Mesenchymal stem cell (in vitro differentiated cells and primary cell): ENCODE results near the gene BICD2.

Source experiments
- DNase-seq: peaks from one replicate; pipeline ENCODE4 v3.0.0-alpha.2; 2013
- H2AFZ ChIP-seq: one replicate; pipeline ENCODE4 v1.6.1; 2013; ENCODE audit warnings: low read depth, mild to moderate bottlenecking, control low read depth, inconsistent platforms, low read length, moderate library complexity
- H2AK5ac ChIP-seq: 2 replicates; pipeline ENCODE4 v1.6.1; 2013; ENCODE audit warnings: low read length, moderate library complexity, mild to moderate bottlenecking, inconsistent platforms; ENCODE audit not compliant: severe bottlenecking
- H2BK120ac ChIP-seq: one replicate; pipeline ENCODE4 v1.6.1; 2013; ENCODE audit warnings: low read depth, mild to moderate bottlenecking, inconsistent platforms, low read length, moderate library complexity
- H2BK12ac ChIP-seq, 2 experiments: one replicate each; pipeline ENCODE4 v1.6.1; 2013; ENCODE audit warnings: inconsistent platforms in 2 of 2, low read length in 2 of 2, mild to moderate bottlenecking in 2 of 2, moderate library complexity in 2 of 2, control low read depth in 1 of 2
- H2BK15ac ChIP-seq: one replicate; pipeline ENCODE4 v1.6.1; 2013; ENCODE audit warnings: mild to moderate bottlenecking, low read depth, inconsistent platforms; ENCODE audit not compliant: poor library complexity, severe bottlenecking
- H2BK5ac ChIP-seq: 2 replicates; pipeline ENCODE4 v1.6.1; 2013; ENCODE audit warnings: low read depth, mild to moderate bottlenecking, low read length, control low read depth, inconsistent platforms; ENCODE audit not compliant: poor library complexity, severe bottlenecking
- H3K14ac ChIP-seq, 2 experiments: one replicate each; pipeline ENCODE4 v1.6.1; 2013; ENCODE audit warnings: inconsistent platforms in 2 of 2, low read length in 2 of 2, control low read depth in 1 of 2, mild to moderate bottlenecking in 1 of 2, moderate library complexity in 1 of 2
- H3K18ac ChIP-seq, 2 experiments: one replicate each; pipeline ENCODE4 v1.6.1; 2013; ENCODE audit warnings: inconsistent platforms in 2 of 2, low read length in 2 of 2, control low read depth in 1 of 2, low read depth in 1 of 2, mild to moderate bottlenecking in 1 of 2
- H3K23ac ChIP-seq, 2 experiments: one replicate each; pipeline ENCODE4 v1.6.1; 2013; ENCODE audit warnings: inconsistent platforms in 2 of 2, low read length in 2 of 2, mild to moderate bottlenecking in 2 of 2, moderate library complexity in 2 of 2, control low read depth in 1 of 2
- H3K27ac ChIP-seq: 2 replicates; pipeline ENCODE4 v1.5.1; 2013; ENCODE audit warnings: mild to moderate bottlenecking, moderate library complexity, low read length, control low read depth, inconsistent platforms; ENCODE audit not compliant: poor library complexity, severe bottlenecking
- H3K27me3 ChIP-seq, 2 experiments: 2 replicates each; pipeline versions ENCODE4 v1.6.1 to v1.7.0; 2013; ENCODE audit warnings: low read length in 2 of 2, mild to moderate bottlenecking in 2 of 2, moderate library complexity in 2 of 2, control low read depth in 1 of 2, inconsistent platforms in 1 of 2; ENCODE audit not compliant: control insufficient read depth in 1 of 2, insufficient read depth in 1 of 2
- H3K36me3 ChIP-seq, 2 experiments: 2 replicates each; pipeline versions ENCODE4 v1.6.1 to v1.7.0; 2013; ENCODE audit warnings: low read length in 2 of 2, control low read depth in 1 of 2, inconsistent platforms in 1 of 2, low read depth in 1 of 2, mild to moderate bottlenecking in 1 of 2; ENCODE audit not compliant: insufficient read depth in 2 of 2, control insufficient read depth in 1 of 2
- H3K4ac ChIP-seq, 2 experiments: one replicate each; pipeline ENCODE4 v1.6.1; 2013; ENCODE audit warnings: inconsistent platforms in 2 of 2, low read length in 2 of 2, mild to moderate bottlenecking in 2 of 2, moderate library complexity in 2 of 2, control low read depth in 1 of 2, low read depth in 1 of 2
- H3K4me1 ChIP-seq: 2 replicates; pipeline ENCODE4 v1.6.1; 2013; ENCODE audit warnings: low read depth, low read length, control low read depth; ENCODE audit not compliant: control insufficient read depth, insufficient read depth
- H3K4me2 ChIP-seq: 2 replicates; pipeline ENCODE4 v1.6.1; 2013; ENCODE audit warnings: low read length, mild to moderate bottlenecking, inconsistent platforms; ENCODE audit not compliant: poor library complexity, severe bottlenecking
- H3K4me3 ChIP-seq, 2 experiments: 2 replicates each; pipeline versions ENCODE4 v1.5.1 to v1.7.0; 2013; ENCODE audit warnings: low read length in 2 of 2, mild to moderate bottlenecking in 2 of 2, control low read depth in 1 of 2, low read depth in 1 of 2; ENCODE audit not compliant: insufficient read depth in 1 of 2
- H3K79me1 ChIP-seq: replicated peaks from 2 replicates; pipeline ENCODE4 v1.6.1; 2013; ENCODE audit warnings: mild to moderate bottlenecking, control low read depth, low read length, inconsistent platforms; ENCODE audit not compliant: poor library complexity, severe bottlenecking
- H3K9ac ChIP-seq: 2 replicates; pipeline ENCODE4 v1.7.0; 2013; ENCODE audit warnings: mild to moderate bottlenecking, low read length, moderate library complexity
- H3K9me3 ChIP-seq: 2 replicates; pipeline ENCODE4 v1.7.0; 2013; ENCODE audit warnings: mild to moderate bottlenecking, low read length; ENCODE audit not compliant: control insufficient read depth
- H4K8ac ChIP-seq: one replicate; pipeline ENCODE4 v1.6.1; 2013; ENCODE audit warnings: inconsistent platforms, mild to moderate bottlenecking, low read length, moderate library complexity
- H4K91ac ChIP-seq: one replicate; pipeline ENCODE4 v1.6.1; 2013; ENCODE audit warnings: mild to moderate bottlenecking, low read length, inconsistent platforms
- WGBS: methylation state at CpG from one replicate; pipeline ENCODE4 v1.1.7; 2013; ENCODE audit warnings: mixed read lengths; 5-methylcytosine and 5-hydroxymethylcytosine counted together

BICD2 gene

DNA sequence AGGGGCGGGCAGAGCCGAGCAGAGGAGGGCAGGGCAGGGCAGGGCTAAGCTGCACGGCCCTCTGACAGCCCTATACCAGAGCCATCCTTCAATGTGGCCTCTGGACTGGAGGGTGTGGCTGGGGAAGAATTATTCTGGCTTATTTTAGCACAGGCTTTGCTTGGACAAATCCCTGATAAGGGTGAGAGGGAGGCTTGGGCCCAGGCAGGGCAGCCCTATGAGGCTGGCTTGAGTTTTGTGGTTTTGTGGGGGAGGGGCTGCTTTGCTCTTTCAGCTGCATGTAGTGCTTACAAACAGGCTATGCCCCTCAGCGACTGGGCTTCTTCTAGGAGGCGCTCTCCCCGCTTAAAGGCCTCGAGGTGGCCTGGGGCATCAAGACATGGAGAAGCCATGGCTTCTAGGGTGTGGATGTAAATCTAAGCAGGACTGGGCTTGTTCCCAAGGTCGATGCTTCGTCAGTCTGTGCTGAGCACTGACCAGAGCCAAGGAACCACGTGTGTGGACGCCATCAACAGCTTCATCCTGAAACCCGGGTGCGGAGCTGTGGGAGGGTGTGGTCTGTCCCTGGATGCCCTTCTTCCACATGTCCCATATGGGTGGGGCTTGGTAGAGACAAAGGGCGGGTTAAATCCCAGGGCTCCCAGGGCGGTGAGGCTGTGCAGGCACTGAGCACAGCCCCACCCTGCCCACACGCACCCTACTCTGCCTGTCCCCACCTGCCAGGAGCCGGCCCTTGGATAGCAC lies 49.0 kb downstream of the BICD2 start:
- H3K4ac ChIP-seq, result no peak overlapping the region
- H2BK120ac ChIP-seq, result no peak overlapping the region
- H4K8ac ChIP-seq, result no peak overlapping the region
- H2AFZ ChIP-seq, result no peak overlapping the region
- H3K9me3 ChIP-seq, result no peaks in the 10 kb centered on the region
- H2BK12ac ChIP-seq, result no peak overlapping the region
- H3K14ac ChIP-seq, result no peak overlapping the region
- no peak overlapping the region for H4K91ac ChIP-seq
- no peak overlapping the region for H2BK15ac ChIP-seq
- no peak overlapping the region for H3K18ac ChIP-seq
- peak overlapping the region; percentile 57 for H3K9ac ChIP-seq
- peaks cover 87 to 89% of the 10 kb centered on the region in 2 experiments for H3K36me3 ChIP-seq
- peaks cover 48% of the 10 kb centered on the region for H3K79me1 ChIP-seq
- no peaks in the 10 kb centered on the region for H3K27me3 ChIP-seq
- H3K4me2 ChIP-seq, result no peak overlapping the region
- no peak overlapping the region for H2BK5ac ChIP-seq
- no peak overlapping the region for H3K23ac ChIP-seq
- no peaks in the 10 kb centered on the region for H3K4me1 ChIP-seq
- H3K27ac ChIP-seq, result no peak overlapping the region
- DNase-seq, result no peak
- 92% methylated on average over 15 of the region's 17 CpGs for WGBS
- no peak overlapping the region for H2AK5ac ChIP-seq
- no peak overlapping the region for H3K4me3 ChIP-seq

GRCh38 chr9:92714787-92715487 lies 49.7 kb downstream of the BICD2 start:
- Histone ChIP-seq H3K4ac (no peak overlapping the region), H2BK15ac (no peak overlapping the region), H3K4me2 (no peak overlapping the region), H3K79me1 (peaks cover 46% of the 10 kb centered on the region), H3K23ac (no peak overlapping the region), H2BK5ac (no peak overlapping the region), H3K27me3 (no peaks in the 10 kb centered on the region), H3K36me3 (peaks cover 87 to 88% of the 10 kb centered on the region in 2 experiments), H3K9me3 (no peaks in the 10 kb centered on the region), H3K9ac (peak overlapping the region; percentile 57), H3K14ac (no peak overlapping the region), H4K91ac (no peak overlapping the region), H3K4me3 (no peak overlapping the region), H3K4me1 (no peaks in the 10 kb centered on the region), H3K27ac (no peak overlapping the region), H2AFZ (no peak overlapping the region), H2BK12ac (no peak overlapping the region), H4K8ac (no peak overlapping the region), H2AK5ac (no peak overlapping the region), H3K18ac (no peak overlapping the region), H2BK120ac (no peak overlapping the region)
- WGBS, result over 99% methylated on average over 33 of the region's 34 CpGs
- DNase-seq, result no peak

DNA sequence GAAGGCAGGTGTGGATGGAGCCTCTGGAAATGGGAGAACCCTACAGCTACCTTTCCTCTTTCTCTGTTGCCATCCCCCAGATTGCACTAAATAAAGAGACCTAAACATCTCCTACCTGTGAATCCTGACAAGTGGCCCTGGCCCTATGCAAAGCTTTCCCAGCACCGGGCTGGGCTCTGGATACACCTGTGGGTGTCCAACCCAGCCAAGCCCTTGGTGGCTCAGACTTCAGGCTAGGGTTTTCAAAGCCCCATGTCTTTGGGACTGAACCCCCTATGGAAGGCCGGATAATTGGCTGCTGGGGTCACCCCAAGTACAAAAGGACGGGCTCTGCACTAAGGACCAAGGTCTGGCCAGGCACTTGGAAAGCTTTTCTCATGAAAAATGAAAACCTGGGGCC lies 50.6 kb downstream of the BICD2 start:
- Histone ChIP-seq H2BK12ac (no peak overlapping the region), H3K23ac (no peak overlapping the region), H4K91ac (no peak overlapping the region), H3K4me1 (no peaks in the 10 kb centered on the region), H2BK5ac (no peak overlapping the region), H3K4me3 (no peak overlapping the region), H3K9ac (no peak overlapping the region), H3K14ac (no peak overlapping the region), H3K4me2 (no peak overlapping the region), H3K27me3 (no peaks in the 10 kb centered on the region), H3K18ac (no peak overlapping the region), H2BK120ac (no peak overlapping the region), H3K79me1 (peaks cover 45% of the 10 kb centered on the region), H2AK5ac (no peak overlapping the region), H2BK15ac (no peak overlapping the region), H3K9me3 (no peaks in the 10 kb centered on the region), H3K4ac (no peak overlapping the region), H4K8ac (no peak overlapping the region), H3K27ac (no peak overlapping the region), H3K36me3 (peaks cover 82 to 83% of the 10 kb centered on the region in 2 experiments), H2AFZ (no peak overlapping the region)
- WGBS, result 96% methylated on average over 3 of the region's 3 CpGs
- no peak for DNase-seq

- DNase-seq, result no peak
- Histone ChIP-seq H4K91ac (no peak overlapping the region), H2BK12ac (no peak overlapping the region), H3K23ac (no peak overlapping the region), H3K36me3 (peaks cover 77 to 78% of the 10 kb centered on the region in 2 experiments), H2BK15ac (no peak overlapping the region), H4K8ac (no peak overlapping the region), H3K9ac (no peak overlapping the region), H3K4ac (no peak overlapping the region), H2BK120ac (no peak overlapping the region), H3K4me3 (no peak overlapping the region), H3K79me1 (peaks cover 45% of the 10 kb centered on the region), H2AFZ (no peak overlapping the region), H3K27me3 (no peaks in the 10 kb centered on the region), H2AK5ac (no peak overlapping the region), H3K27ac (no peak overlapping the region), H2BK5ac (no peak overlapping the region), H3K4me1 (no peaks in the 10 kb centered on the region), H3K14ac (no peak overlapping the region), H3K18ac (no peak overlapping the region), H3K9me3 (no peaks in the 10 kb centered on the region), H3K4me2 (no peak overlapping the region)
- WGBS, result 96% methylated on average over 15 of the region's 15 CpGs
These were observed 51.1 kb downstream of the BICD2 start for GRCh38 chr9:92713528-92713927.
